OCI-M2 (cell line): Measurements from ENCODE around the gene APEH.

Experiments used
- DNase-seq: peaks from one replicate; lab custom pipeline; 2025; ENCODE audit not compliant: unreplicated experiment; lab: John Stamatoyannopoulos, UW

APEH gene

DNA sequence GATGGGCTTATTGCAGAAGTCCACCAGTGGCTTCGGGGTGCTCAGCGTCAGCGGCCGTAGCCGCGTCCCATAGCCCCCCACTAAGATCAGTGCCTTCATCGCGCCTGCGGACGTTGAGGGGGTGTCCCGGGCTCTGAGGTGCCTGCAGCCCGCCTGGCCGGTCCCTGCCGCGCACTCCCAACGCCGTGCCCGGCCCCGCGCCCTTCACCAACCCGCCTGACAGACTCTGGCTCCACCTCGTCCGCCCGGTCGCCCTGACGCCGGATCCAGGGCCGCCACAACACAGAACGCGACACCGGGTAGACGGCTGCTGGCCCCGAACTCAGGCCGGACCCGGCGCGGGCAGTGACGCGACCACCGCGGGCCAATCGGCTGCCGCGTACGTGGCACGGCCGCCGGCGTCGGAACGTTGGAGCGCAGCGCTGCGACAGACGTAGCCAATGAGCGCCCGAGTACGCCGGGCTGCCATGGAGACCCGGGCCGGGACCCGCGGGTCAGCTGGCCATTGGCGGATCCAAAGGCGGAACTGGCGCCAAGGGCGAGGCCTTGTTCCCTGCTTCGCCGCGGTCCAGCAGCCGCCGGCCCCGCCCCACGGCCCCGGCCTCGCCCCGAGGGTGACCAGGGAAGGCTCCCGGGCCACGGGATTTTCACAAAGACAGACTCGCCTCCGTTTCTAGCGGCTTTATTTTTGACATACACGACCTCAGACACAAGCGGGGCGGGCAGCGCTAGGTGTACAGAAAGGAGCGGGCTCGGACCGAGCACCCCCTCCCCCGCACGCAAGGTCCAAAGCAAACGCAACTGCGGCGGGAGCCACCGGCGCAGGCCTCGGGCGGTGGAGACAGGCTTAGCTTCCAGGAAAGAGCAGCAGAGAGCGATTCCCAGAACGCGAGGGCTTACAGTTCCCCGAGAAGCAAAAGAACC is 49.7 kb downstream of the APEH start, which contains the start of gene GMPPB:
Gene GMPPB, minus strand, starts transcription at position 324 of the 924 bp plus-strand sequence. Its CDS starts 225 bp downstream, at position 99.
- DNase-seq = peak; percentile 45

DNA sequence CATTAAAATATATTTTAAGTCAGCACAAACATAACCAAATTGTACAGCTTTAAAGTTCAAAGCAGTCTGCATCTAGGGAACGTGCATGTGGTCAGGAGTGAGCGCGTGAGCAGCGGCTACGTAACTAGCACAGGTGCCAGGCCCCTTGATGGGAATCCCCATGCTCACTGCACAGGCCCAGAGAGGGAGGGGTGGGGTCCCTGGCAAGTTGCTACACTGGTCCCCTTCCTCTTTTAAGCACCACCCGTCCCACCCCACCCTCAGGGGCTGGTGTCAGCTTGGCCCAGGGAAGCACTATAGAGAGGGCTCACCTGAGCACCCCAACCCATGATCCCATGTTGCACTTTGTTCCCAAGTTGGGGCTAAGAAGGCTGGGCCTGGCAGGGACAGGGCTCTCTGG is 50.4 kb downstream of the APEH start:
- DNase-seq = no peak

DNA sequence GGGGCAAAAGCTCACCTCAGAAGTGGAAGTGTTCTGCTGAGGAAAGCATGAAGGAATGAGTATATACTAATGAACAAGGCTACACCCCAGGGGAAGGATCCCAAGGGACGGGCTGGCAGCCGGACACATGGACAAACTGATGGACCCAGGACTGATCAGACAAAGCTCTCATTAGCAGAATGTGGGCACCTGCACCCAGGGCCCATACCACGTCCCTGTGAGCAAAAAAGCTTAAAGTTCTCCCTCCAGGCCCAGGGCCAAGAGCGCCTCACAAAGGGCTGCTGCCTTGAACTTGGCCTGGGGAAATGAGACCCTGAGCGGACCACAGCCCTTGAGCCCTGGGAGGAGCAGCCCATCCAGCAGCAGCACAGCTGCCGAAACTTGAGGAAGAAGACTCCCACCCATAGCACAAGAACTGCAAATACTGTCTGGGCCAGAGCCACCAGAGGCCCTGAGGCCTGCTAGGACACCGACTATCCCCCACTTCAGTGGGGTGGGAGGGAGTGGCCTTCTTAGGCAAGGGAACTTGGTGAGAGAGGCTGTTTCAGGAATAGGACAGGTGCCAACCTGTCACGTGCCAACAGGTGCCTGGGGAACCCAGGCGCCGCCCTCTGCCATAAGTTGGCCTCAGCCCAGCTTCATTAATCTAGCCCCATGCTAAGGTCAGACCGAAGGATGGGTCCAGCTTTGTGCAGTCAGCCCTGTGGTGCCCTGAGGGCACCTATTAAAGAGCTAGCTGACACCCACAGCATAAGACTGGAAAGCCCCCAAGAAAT is 51.9 kb downstream of the APEH start:
- no peak for DNase-seq

GRCh38 chr3:49727154-49727923 is 53.2 kb downstream of the APEH start:
- no peak for DNase-seq

- DNase-seq = no peak
Observed at GRCh38 chr3:49727924-49728361, 53.8 kb downstream of the APEH start.

DNA sequence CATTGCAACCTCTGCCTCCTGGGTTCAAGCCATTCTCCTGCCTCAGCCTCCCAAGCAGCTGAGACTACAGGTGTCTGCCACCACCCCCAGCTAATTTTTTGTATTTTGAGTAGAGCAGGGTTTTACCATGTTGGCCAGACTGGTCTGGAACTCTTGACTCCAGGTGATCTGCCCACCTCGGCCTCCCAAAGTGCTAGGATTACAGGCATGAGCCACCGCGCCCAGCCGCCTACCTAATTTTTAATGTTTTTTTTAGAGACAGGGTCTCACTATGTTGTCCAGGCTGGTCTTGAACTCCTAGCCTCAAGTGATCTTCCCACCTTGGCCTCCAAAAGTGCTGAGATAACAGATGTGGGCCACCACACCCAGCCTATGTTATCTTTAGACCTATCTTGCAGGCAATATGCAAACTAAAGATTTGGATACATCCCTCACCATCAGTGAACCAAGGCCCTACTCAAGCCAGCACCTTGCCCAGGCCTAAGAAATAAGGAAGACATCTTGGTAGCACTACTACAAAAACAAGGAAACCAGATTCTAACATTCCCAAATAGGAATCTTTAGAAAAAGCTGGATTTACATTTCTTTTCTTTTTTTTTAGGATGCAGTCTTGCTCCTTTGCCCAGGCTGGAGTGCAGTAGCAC is 55.9 kb downstream of the APEH start:
- no peak for DNase-seq

DNA sequence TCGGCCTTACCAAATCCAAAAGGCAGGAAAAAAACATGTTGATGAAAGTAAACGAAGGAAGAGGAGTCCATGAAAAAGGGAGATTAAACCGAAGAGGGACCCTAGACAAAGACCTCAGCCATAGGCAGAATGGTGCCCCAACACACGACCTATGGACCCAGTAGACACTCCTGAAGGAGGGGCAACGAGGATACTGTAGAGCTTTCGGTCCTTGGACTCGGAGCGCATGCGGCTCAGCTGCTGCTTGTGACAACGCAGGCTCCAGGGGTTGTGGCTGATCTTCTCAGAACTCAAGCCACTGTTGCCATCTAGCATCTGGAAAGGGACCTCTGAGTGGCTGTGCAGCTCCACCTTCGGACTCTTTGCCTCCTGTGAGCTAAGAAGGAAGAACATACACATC is 58.4 kb downstream of the APEH start:
- DNase-seq = no peak

GRCh38 chr3:49733551-49733950 is 59.4 kb downstream of the APEH start:
- DNase-seq = no peak
